HK-2 (cell line): Measurements from ENCODE around the gene PCNX3.

Source experiments
- DNase-seq: peaks from one replicate; pipeline ENCODE4 v3.0.0-alpha.2; 2018; ENCODE audit not compliant: unreplicated experiment

The PCNX3 gene

GRCh38 chr11:65598258-65598699, 17.3 kb upstream of the PCNX3 start:
- DNase-seq, result no peak

DNA sequence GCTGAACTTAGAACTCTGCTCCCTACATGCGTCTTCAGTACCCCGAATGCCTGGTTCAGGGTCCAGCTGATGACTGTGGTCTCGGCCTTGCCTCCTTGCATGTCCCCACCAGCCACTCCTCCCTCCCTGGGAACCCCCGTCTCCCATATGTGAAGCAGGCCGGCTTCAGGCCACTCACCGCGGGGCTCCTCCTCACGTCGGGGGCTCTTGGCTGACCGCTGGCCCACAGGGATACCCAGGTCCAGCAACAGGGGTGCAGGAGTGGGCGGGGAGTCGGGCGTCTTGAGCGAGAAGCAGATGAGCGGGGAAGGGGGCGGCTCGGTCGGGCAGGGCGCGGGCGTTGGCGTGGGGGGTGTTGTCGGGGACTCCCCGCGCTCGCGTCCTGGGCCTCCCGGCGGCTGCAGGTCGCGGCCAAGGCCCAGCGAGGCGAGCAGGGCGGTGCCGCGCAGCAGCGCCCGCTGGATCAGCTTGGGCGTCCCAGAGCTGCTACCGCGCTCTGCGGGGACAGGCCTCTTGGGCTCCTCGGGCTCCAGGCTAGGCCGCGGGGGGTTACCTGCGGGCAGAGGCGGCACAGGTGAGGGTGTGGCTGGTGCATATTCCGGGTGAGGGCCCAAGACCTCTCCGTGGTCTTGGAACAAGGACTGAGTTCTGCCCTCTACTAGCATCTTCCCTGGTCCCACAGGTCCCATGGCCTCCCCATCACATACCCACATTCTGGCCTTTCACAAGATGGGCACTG, 16.2 kb upstream of the PCNX3 start:
- no peak for DNase-seq

- no peak for DNase-seq
Observed at GRCh38 chr11:65599955-65600246, 15.7 kb upstream of the PCNX3 start.

GRCh38 chr11:65604258-65604657, 11.3 kb upstream of the PCNX3 start:
- no peak for DNase-seq

- no peak for DNase-seq
Observed at GRCh38 chr11:65606876-65607613, 8.5 kb upstream of the PCNX3 start.

GRCh38 chr11:65607614-65608426, 7.8 kb upstream of the PCNX3 start:
- DNase-seq, result no peak

DNA sequence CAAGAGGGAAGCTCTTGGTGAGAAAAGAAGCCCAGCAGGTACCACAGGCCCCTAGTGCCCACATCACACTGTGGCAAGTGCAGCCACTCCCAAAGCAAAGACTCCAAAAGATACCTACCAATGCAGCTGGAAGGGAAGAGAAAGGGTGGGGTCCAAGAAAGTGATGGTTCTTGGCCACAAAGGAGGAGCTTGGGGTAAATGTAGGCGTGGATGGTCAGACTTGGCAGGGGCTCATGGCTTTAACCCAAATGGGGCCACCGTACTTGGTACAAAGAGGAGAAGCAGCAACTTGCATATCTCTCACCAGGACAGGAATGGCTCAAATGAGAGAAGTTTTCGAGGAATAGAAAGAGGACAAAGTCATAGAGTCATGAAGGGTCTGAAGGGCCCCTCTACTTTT, 6.3 kb upstream of the PCNX3 start:
- DNase-seq, result no peak

DNA sequence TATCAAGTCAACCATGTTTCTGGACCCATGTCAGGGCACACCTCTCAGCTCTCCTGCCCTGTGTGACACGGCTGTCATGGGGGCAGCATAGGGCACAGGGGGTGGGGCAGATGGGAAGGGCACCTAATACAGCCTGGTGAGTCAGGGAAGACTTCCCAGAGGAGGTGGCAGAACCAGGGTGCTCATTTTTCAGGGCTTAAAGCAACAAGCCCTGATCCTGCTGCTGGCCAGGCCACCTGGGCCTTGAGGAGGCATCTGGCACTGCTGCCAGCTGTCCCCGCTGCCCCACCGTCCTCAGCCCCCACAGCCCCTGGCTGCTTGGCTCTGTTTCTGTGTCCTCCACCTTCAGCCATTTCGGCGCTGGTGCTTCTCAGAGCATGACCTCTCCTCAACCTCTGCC, 5.9 kb upstream of the PCNX3 start:
- no peak for DNase-seq

DNA sequence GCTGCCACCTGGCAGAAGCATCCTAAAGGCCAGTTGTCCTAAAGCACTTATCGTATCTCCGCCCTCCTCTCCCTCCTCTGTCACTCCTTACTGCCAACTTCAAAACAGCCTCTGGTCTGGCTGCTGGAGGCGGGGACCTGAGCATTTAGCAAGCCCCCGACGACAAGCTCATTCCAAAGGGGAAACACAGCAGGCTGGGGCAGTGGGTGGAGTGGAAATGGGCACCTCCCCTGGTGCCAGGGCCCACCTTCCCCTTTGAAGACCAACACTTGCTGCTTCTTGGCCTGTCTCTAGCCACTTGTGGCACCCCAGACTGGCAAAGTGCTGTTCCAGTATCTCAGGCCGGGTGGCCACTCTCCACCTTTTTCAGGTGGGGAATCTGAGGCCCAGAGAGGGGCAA, 5.2 kb upstream of the PCNX3 start:
- no peak for DNase-seq

DNA sequence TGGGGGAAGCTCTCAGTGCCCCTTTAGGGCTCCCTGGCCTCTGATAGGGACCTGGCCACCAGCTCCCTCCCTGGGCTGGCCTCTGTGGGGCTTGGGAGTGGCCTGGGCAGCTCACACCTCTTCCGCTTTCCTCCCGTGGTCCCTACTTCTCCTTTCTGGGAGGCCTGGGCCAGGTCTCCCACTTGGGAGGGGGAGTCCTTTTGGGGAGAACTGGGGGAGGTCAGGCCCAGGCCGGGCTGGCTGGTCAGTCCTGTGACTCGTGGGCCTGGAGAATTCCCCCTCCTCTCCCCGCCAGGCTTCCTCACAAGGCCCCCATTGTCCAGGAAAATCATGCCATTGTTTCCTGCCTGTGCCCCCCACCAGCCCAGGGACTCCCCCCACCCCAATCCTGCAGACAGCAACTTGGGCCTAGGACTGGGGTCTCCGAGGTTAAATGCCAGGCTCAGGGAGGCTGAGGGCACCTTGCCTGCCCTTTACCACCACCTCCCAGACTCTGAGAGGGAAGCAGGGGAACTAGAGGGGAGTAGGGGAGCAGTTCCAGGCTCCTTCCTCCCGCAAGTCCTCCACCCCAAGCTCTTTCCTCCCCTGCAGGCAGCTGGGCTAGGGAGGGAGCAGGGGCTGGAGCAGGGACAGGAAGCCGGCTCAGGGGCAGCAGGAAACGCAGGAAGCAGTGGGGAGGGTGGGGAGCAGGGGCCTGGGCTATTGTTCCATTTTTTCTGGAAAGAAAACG, 4.4 kb upstream of the PCNX3 start:
- no peak for DNase-seq

GRCh38 chr11:65611758-65612603, 3.6 kb upstream of the PCNX3 start:
- no peak for DNase-seq

DNA sequence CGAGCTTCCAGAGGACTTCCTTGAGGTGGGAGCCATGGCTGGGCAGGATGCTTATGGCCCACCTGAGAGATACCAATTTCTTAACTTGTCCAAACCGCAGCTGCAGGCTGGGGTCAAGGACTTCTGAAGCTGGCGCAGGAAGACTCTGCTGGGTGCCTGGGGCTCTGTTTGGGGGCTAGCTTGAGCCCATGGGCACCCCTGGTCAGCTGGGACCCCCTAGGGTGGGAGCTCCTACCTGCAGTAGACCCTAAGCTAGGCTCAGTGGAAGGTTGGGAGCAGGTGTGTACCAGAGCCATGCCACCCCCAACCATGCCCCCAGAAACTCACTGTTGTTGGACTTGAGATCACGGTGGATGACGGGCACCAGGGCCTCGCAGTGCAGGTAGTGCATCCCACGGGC, 2.9 kb upstream of the PCNX3 start:
- no peak for DNase-seq

DNA sequence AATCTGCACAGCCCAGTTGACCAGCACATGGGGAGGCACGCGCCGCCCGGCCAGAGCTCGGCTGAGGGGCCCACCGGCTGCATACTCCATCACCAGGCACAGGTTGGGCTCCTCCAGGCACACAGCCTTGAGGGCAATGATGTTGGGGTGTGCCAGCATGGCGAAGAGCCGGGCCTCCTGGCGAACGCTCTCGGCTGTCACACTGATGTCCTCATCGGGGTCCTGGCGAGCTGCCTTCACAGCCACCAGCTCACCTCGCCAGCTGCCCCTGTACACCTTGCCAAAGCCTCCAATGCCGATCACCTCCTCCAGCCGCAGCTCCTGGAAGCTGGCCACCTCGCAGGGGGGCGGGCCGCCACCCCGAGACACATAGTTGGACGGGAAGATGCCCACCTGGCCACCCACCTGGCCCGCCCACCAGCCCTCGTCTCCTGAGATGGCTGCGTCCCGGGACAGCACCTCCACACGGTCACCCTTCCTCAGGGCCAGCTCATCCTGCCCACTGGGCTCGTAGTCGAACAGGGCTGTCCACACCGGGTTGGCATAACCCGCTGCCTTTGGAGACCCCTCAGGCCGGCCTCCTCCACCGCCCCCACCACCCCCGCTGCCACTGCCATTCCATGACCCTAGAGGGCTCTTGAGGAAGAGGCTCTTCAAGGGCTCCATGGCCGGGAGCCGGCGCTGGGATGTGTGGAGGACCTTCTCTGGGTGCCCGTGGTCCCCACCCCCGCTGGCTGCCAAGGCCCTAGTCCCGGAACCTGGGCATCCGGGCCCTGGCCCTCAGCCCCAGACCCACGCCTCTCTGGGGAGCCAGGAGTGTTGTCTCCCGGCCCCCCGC, 2.3 kb upstream of the PCNX3 start:
- DNase-seq, result no peak

- peak; percentile 46 for DNase-seq
Observed at GRCh38 chr11:65615950-65616574, 486 bp downstream of the PCNX3 start.

GRCh38 chr11:65616575-65617001, 1.0 kb downstream of the PCNX3 start:
- no peak for DNase-seq

DNA sequence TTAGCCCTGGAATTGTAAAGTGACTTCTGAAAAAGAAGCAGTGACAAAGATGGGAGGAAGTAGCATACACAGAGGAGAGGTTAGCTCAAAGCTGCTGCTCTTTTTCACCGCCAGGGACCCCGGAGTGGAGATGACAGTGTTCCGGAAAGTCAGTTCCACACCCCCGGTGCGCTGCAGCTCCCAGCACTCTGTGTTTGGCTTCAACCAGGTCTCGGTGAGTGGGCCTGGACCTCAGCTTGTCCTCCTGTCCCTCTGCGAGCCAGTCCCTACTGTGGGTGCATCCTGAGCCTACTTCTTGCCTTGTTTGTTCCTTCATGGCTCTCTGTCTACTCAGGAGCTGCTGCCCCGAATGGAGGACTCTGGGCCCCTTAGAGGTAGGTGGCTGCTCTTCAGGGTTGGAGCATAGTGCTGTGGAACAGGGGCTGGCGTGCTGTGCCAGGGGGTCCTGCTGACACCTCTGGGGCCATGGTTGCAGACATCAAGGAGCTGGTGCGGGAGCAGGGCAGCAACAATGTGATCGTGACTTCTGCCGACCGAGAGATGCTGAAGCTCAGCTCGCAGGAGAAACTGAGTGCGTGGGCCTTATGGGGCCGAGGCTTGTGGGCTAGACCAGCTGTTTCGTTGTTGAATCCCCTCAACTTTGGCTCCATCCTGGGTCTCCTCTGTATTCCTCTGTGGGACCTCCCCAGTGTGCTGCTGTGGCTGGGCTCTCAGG, 1.7 kb downstream of the PCNX3 start:
- no peak for DNase-seq

- no peak for DNase-seq
Observed at GRCh38 chr11:65617990-65618751, 2.6 kb downstream of the PCNX3 start.

DNA sequence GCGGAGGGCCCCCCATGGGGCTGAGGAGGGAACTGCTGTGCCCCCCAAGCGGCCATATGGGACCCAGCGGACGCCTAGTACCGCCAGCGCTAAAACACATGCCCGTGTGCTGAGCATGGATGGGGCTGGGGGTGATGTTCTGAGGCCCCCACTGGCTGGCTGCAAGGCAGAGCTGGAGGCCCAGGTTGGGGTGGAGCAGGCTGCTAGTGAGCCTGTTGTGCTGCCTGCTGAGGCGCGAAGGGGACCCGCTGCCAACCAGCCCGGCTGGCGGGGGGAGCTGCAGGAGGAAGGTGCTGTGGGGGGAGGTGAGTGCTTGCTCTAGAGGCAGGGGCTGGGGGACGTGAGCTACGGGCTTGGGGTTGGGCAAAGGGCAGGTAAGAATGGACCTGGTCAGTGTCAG, 3.2 kb downstream of the PCNX3 start:
- no peak for DNase-seq
